ENCODE results near the gene RRP36. TPM values are rescaled to one million over a fixed set of nuclear protein-coding genes. Genes with fewer than 3 reads are reported as not detected.

Gene RRP36
- polyA plus RNA-seq, 1 donor from 2014 or later = 79.2 TPM

DNA sequence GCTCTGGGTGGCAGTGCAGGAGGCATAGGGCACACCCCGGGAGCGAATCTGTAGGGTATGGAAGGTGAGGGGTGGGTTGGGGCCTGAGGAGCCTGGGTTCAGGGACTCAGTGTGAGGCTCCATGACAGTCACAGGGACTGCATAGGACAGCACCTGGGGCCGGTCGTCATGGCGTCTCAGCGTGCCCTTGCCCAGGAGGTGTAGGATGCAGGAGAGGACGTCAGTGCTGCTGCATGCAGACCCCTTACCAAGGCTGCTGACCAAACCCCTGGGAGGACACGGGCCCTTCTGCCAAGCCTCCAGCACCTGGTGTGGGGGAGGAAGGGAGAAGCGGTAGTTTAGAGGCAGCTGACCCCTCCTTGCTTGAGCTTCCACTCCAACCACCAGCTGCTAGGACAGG, 16.3 kb downstream of the RRP36 start:
- Histone ChIP-seq H3K9me2 (ENCODE audit: insufficient read depth, low read length) (no peaks in the 10 kb centered on the region), H2AFZ (ENCODE audit: low read depth, low read length) (no peak overlapping the region), H3K4me2 (ENCODE audit: low read length) (no peak overlapping the region), H3F3A (ENCODE audit: insufficient read depth, low read length, poor library complexity, severe bottlenecking) (no peaks in the 10 kb centered on the region), H3K36me3 (ENCODE audit: insufficient read depth, low read length) (no peaks in the 10 kb centered on the region), H3K79me2 (replicated peaks; ENCODE audit: insufficient read depth, low read length) (no peaks in the 10 kb centered on the region), H4K20me1 (ENCODE audit: insufficient read depth) (no peaks in the 10 kb centered on the region), H3K9ac (ENCODE audit: low read length) (no peak overlapping the region), H3K27ac (ENCODE audit: low read length) (no peak overlapping the region), H3K27me3 (ENCODE audit: insufficient read depth, low read depth, low read length) (no peaks in the 10 kb centered on the region), H3K9me3 (ENCODE audit: low read length) (no peaks in the 10 kb centered on the region), H3K4me3 (ENCODE audit: low read length) (no peak overlapping the region)
- TF ChIP-seq, protein P1, sequence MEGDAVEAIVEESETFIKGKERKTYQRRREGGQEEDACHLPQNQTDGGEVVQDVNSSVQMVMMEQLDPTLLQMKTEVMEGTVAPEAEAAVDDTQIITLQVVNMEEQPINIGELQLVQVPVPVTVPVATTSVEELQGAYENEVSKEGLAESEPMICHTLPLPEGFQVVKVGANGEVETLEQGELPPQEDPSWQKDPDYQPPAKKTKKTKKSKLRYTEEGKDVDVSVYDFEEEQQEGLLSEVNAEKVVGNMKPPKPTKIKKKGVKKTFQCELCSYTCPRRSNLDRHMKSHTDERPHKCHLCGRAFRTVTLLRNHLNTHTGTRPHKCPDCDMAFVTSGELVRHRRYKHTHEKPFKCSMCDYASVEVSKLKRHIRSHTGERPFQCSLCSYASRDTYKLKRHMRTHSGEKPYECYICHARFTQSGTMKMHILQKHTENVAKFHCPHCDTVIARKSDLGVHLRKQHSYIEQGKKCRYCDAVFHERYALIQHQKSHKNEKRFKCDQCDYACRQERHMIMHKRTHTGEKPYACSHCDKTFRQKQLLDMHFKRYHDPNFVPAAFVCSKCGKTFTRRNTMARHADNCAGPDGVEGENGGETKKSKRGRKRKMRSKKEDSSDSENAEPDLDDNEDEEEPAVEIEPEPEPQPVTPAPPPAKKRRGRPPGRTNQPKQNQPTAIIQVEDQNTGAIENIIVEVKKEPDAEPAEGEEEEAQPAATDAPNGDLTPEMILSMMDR (IDR thresholded peaks at IDR 0.05; ENCODE audit: poor library complexity, severe bottlenecking) = no peak
- TF ChIP-seq, protein P2, sequence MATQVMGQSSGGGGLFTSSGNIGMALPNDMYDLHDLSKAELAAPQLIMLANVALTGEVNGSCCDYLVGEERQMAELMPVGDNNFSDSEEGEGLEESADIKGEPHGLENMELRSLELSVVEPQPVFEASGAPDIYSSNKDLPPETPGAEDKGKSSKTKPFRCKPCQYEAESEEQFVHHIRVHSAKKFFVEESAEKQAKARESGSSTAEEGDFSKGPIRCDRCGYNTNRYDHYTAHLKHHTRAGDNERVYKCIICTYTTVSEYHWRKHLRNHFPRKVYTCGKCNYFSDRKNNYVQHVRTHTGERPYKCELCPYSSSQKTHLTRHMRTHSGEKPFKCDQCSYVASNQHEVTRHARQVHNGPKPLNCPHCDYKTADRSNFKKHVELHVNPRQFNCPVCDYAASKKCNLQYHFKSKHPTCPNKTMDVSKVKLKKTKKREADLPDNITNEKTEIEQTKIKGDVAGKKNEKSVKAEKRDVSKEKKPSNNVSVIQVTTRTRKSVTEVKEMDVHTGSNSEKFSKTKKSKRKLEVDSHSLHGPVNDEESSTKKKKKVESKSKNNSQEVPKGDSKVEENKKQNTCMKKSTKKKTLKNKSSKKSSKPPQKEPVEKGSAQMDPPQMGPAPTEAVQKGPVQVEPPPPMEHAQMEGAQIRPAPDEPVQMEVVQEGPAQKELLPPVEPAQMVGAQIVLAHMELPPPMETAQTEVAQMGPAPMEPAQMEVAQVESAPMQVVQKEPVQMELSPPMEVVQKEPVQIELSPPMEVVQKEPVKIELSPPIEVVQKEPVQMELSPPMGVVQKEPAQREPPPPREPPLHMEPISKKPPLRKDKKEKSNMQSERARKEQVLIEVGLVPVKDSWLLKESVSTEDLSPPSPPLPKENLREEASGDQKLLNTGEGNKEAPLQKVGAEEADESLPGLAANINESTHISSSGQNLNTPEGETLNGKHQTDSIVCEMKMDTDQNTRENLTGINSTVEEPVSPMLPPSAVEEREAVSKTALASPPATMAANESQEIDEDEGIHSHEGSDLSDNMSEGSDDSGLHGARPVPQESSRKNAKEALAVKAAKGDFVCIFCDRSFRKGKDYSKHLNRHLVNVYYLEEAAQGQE (IDR thresholded peaks at IDR 0.05; ENCODE audit: borderline replicate concordance) = no peak
- TF ChIP-seq TAF1 (IDR thresholded peaks at IDR 0.05; ENCODE audit: low read depth) (no peak), POLR2AphosphoS5 (IDR thresholded peaks at IDR 0.05) (no peak), RAD21 (conservative IDR thresholded peaks at IDR 0.05) (no peak)

DNA sequence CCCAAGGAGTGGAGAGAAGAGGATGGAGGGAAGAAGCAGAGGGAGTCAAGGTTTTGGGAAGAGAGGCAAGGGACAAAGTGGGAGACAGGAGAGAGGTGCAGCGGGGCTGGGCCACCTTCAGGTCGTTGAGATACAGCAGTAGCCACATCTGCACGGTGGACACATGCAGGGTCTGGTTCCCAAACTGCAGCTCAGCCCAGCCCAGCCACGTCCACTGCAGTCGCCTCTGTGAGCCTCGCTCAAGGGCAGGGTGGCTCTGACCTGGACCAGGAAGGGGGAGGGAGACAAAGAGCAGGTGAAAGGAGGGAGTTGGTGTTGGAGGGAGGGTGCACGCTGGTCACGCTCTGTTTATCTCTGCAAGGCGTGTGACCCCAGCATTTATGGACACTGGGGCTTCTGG, 17.3 kb downstream of the RRP36 start:
- TF ChIP-seq MXI1 (conservative IDR thresholded peaks at IDR 0.05; ENCODE audit: poor library complexity, severe bottlenecking) (no peak), TAF1 (IDR thresholded peaks at IDR 0.05; ENCODE audit: low read depth) (no peak), POLR2AphosphoS5 (IDR thresholded peaks at IDR 0.05) (no peak), RAD21 (conservative IDR thresholded peaks at IDR 0.05) (no peak), EZH2 (IDR thresholded peaks at IDR 0.05; ENCODE audit: borderline replicate concordance, insufficient read depth, low read length, poor library complexity, severe bottlenecking) (no peak), EP300 (conservative IDR thresholded peaks at IDR 0.05; ENCODE audit: poor library complexity, severe bottlenecking) (no peak), SMC3 (conservative IDR thresholded peaks at IDR 0.05; ENCODE audit: poor library complexity) (no peak)
- TF ChIP-seq, protein P2 (IDR thresholded peaks at IDR 0.05; ENCODE audit: borderline replicate concordance) = no peak
- TF ChIP-seq, protein P1 (IDR thresholded peaks at IDR 0.05; ENCODE audit: poor library complexity, severe bottlenecking) = no peak
- H3K36me3 ChIP-seq (ENCODE audit: insufficient read depth, low read length) = no peaks in the 10 kb centered on the region

More for the DNA sequence above, 17.3 kb downstream of the RRP36 start:
- no peaks in the 10 kb centered on the region for H3K9me3 ChIP-seq (ENCODE audit: low read length)
- no peaks in the 10 kb centered on the region for H3K9me2 ChIP-seq (ENCODE audit: insufficient read depth, low read length)
- no peaks in the 10 kb centered on the region for H3K79me2 ChIP-seq (replicated peaks; ENCODE audit: insufficient read depth, low read length)
- no peaks in the 10 kb centered on the region for H3F3A ChIP-seq (ENCODE audit: insufficient read depth, low read length, poor library complexity, severe bottlenecking)
- no peak overlapping the region for H3K4me3 ChIP-seq (ENCODE audit: low read length)
- H3K27me3 ChIP-seq (ENCODE audit: insufficient read depth, low read depth, low read length) = no peaks in the 10 kb centered on the region
- no peak overlapping the region for H3K9ac ChIP-seq (ENCODE audit: low read length)
- H4K20me1 ChIP-seq (ENCODE audit: insufficient read depth) = no peaks in the 10 kb centered on the region
- no peak overlapping the region for H3K4me2 ChIP-seq (ENCODE audit: low read length)
- H2AFZ ChIP-seq (ENCODE audit: low read depth, low read length) = no peak overlapping the region
- H3K27ac ChIP-seq (ENCODE audit: low read length) = no peak overlapping the region

All from neural cell (in vitro differentiated cells).